MG63 (cell line): ENCODE data around the gene LRP10. TPM values are rescaled to one million over a fixed set of nuclear protein-coding genes. Genes with fewer than 3 reads are reported as not detected.
"Not testable (repeated sequence)": the region's sequence is repeated elsewhere in the genome, so short reads cannot be mapped to it uniquely, and the experiment has no call there.

Experiments used
- DNase-seq: peaks from one replicate; pipeline ENCODE4 v3.0.0-alpha.2; 2020
- H3K27me3 ChIP-seq: fragments of 250-450 bp; sonication (Bioruptor Pico); 2 replicates; pipeline ENCODE4 v1.5.1; 2020; ENCODE audit warnings: mild to moderate bottlenecking, moderate library complexity
- H3K36me3 ChIP-seq: fragments of 250-450 bp; sonication (Bioruptor Pico); 2 replicates; pipeline ENCODE4 v1.5.1; 2020; ENCODE audit warnings: mild to moderate bottlenecking, moderate library complexity
- H3K4me3 ChIP-seq: fragments of 250-450 bp; sonication (Bioruptor Pico); 2 replicates; pipeline ENCODE4 v1.5.1; 2020; ENCODE audit warnings: mild to moderate bottlenecking, moderate library complexity
- H3K9me3 ChIP-seq: fragments of 250-450 bp; sonication (Bioruptor Pico); 2 replicates; pipeline ENCODE4 v1.5.1; 2020; ENCODE audit warnings: mild to moderate bottlenecking, moderate library complexity
- total RNA-seq: library from RNA; depleted of rRNA; stranded (reverse); fragments of >200 nt; shearing (Covaris generic); gene quantifications from 2 replicates; pipeline ENCODE4 v1.2.3, GENCODE V29; 2014; ENCODE audit warnings: low replicate concordance; rRNA removed

LRP10 gene, protein sequence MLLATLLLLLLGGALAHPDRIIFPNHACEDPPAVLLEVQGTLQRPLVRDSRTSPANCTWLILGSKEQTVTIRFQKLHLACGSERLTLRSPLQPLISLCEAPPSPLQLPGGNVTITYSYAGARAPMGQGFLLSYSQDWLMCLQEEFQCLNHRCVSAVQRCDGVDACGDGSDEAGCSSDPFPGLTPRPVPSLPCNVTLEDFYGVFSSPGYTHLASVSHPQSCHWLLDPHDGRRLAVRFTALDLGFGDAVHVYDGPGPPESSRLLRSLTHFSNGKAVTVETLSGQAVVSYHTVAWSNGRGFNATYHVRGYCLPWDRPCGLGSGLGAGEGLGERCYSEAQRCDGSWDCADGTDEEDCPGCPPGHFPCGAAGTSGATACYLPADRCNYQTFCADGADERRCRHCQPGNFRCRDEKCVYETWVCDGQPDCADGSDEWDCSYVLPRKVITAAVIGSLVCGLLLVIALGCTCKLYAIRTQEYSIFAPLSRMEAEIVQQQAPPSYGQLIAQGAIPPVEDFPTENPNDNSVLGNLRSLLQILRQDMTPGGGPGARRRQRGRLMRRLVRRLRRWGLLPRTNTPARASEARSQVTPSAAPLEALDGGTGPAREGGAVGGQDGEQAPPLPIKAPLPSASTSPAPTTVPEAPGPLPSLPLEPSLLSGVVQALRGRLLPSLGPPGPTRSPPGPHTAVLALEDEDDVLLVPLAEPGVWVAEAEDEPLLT
- total RNA-seq, result 6.4 and 21.9 TPM in 2 replicates

DNA sequence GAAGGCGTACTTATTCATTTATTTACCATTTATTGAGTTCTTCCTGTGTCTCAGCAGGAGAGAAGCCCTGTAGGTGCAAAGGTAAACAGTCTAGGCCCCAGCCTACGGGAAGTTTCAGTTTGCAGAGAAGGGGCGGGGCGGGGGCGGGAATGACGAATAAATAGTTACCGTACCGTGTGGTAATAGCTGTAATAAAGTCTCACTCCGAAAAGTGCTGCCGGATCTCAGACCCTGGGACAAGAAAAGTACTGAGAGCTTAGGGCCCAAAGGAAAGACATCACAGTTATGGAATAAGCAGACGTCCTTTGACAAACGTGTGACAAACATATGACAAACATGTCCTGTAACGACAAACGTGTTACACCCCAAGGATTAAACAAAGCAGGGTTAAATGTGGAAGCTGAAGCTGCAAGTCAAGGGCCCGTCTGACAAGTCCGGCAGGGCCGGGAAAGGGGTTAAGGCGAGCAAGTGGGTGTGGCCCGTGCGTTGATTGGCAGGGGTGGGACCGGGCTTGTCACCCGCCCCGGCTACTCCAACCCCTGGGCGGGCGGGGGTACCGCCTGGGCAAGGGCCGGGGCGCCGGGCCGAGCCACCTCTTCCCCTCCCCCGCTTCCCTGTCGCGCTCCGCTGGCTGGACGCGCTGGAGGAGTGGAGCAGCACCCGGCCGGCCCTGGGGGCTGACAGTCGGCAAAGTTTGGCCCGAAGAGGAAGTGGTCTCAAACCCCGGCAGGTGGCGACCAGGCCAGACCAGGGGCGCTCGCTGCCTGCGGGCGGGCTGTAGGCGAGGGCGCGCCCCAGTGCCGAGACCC, at the start of gene LRP10:
TSS of gene LRP10 (plus strand) at position 517 of the 809 bp plus-strand sequence. CDS start 564 bp downstream, outside the sequence.
- Histone ChIP-seq H3K4me3 (peak within 1 kb of the TSS; percentile 81), H3K36me3 (peaks cover 16% of the 10 kb centered on the region), H3K27me3 (no peaks in the 10 kb centered on the region), H3K9me3 (no peaks in the 10 kb centered on the region)
- peak; percentile 90 for DNase-seq

- Histone ChIP-seq H3K9me3 (no peaks in the 10 kb centered on the region), H3K36me3 (no peaks in the 10 kb centered on the region), H3K4me3 (no peak overlapping the region), H3K27me3 (no peaks in the 10 kb centered on the region)
- no peak for DNase-seq
Observed at GRCh38 chr14:22822016-22822570, 49.4 kb upstream of the LRP10 start.

DNA sequence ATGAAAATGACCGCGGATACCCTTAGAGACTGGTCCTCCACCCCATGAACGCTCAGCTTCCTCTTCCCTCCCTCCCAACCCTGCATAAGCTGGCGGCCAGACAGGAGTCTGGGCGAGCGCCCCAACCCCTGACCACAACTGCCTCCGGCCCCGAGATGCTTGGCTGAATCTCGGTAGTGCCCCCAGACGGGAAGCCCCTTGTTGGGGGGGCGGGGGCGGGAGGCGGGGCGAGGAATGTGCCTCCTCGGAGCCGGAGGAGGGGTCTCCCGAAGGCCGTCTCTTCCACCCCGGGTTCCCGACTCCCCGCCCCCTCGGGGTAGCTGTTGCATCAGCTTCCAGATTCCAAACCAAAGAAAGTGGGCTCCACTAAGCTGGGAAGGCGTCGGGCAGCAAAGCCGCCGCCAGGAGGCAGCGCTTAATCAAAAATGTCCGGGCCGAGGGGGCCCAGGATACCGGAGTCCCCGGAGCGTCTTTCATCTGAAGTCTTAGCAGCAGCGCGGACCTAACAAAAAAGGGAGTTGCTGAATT, 48.9 kb upstream of the LRP10 start:
- DNase-seq, result peak; percentile 79
- no peaks in the 10 kb centered on the region for H3K27me3 ChIP-seq
- H3K36me3 ChIP-seq, result no peaks in the 10 kb centered on the region
- H3K4me3 ChIP-seq, result no peak overlapping the region
- H3K9me3 ChIP-seq, result no peaks in the 10 kb centered on the region

DNA sequence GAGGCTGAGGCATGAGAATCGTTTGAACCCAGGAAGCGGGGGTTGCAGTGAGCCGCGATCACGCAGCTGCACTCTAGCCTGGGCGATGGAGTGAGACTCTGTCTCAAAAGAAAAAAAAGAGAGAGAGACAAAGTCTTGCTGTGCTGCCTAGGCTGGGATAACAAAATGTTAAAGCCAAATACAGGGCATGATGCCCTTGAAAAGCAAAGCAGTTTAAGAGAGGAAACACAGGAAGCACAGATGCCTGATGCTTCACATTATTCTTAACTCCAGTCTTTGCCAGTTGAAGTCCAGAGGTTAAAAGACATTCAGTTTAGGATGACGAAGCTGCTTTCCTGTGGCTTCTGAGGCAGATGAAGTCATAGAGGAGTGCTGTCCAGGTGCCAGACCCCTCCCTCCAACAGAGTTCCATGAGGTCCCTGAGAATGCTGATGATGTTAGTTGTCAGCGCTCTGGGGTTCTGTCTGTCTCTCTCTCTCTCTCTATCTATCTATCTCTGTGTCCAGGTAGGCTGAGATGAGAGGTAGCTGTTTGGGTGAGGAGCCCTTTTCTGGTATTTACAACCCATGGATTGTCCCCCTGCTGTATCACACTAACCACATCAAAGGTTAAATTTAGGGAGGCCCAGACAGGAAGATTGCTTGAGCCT, 46.7 kb upstream of the LRP10 start:
- peak; percentile 84 for DNase-seq
- no peaks in the 10 kb centered on the region for H3K9me3 ChIP-seq
- H3K27me3 ChIP-seq, result no peaks in the 10 kb centered on the region
- no peaks in the 10 kb centered on the region for H3K36me3 ChIP-seq
- H3K4me3 ChIP-seq, result no peak overlapping the region

GRCh38 chr14:22829076-22829660, 42.4 kb upstream of the LRP10 start:
- H3K4me3 ChIP-seq, result peak overlapping the region; percentile 83

DNA sequence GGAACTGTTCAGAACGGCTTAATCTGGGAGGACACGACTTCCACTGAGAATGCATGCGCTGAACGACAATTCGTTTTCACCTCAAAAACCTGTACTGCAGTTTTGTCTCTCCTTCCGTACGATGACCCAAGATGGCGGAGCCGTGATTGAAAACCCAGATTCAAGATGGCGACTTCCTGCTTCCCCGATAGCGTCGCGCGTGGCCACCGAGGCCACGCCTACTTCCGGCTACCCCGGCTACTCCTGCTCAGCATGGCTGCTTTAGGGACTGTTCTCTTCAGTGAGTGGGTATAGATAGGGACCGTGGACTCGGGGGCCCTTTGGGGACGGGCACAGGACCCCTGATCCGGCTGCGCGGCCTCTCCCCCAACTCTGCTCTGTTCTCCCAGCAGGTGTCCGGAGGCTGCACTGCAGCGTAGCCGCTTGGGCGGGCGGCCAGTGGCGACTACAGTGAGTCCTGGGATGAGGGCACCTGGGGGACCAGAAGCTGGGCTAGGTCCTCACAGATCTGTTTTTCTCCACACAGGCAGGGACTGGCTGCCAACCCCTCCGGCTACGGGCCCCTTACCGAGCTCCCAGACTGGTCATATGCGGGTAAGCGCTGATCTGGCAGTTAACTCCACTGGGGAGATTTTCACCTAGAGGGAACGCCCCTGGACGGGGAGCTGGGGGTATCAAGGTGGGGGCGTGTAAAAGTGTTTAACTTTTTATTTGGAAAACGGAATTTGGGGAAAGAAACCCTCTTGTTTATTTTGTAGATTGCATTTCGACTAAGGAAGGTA, 41.7 kb upstream of the LRP10 start, which contains the start of gene MRPL52:
TSS of gene MRPL52 (plus strand) at position 227 of the 782 bp plus-strand sequence. CDS start at position 253, 26 bp downstream.
- Histone ChIP-seq H3K4me3 (peak within 1 kb of the TSS; percentile 83), H3K27me3 (no peaks in the 10 kb centered on the region), H3K9me3 (no peaks in the 10 kb centered on the region), H3K36me3 (peaks cover 14% of the 10 kb centered on the region)
- peak; percentile 78 for DNase-seq

More at GRCh38 chr14:22829076-22829660, 42.4 kb upstream of the LRP10 start:
- not testable (repeated sequence) for H3K9me3 ChIP-seq, DNase-seq, H3K27me3 ChIP-seq
- peaks cover 12% of the 10 kb centered on the region for H3K36me3 ChIP-seq

- DNase-seq, result no peak
- Histone ChIP-seq H3K36me3 (peaks cover 14% of the 10 kb centered on the region), H3K4me3 (peak overlapping the region; percentile 83), H3K27me3 (no peaks in the 10 kb centered on the region), H3K9me3 (no peaks in the 10 kb centered on the region)
Observed at GRCh38 chr14:22830443-22831010, 41.0 kb upstream of the LRP10 start.

GRCh38 chr14:22835505-22835904, 36.0 kb upstream of the LRP10 start:
- no peak for DNase-seq
- Histone ChIP-seq H3K9me3 (no peaks in the 10 kb centered on the region), H3K4me3 (no peak overlapping the region; the same call in 1 of the 2 replicates), H3K36me3 (peaks cover 35% of the 10 kb centered on the region), H3K27me3 (no peaks in the 10 kb centered on the region)

GRCh38 chr14:22836301-22837113, 35.0 kb upstream of the LRP10 start, which contains the start of gene MMP14:
Gene MMP14, plus strand, starts transcription at chr14:22836585. Its CDS starts 233 bp downstream, at chr14:22836818.
- Histone ChIP-seq H3K9me3 (no peaks in the 10 kb centered on the region), H3K27me3 (no peaks in the 10 kb centered on the region), H3K4me3 (peak within 1 kb of the TSS; percentile 80), H3K36me3 (peaks cover 41% of the 10 kb centered on the region)
- DNase-seq, result peak; percentile 80

DNA sequence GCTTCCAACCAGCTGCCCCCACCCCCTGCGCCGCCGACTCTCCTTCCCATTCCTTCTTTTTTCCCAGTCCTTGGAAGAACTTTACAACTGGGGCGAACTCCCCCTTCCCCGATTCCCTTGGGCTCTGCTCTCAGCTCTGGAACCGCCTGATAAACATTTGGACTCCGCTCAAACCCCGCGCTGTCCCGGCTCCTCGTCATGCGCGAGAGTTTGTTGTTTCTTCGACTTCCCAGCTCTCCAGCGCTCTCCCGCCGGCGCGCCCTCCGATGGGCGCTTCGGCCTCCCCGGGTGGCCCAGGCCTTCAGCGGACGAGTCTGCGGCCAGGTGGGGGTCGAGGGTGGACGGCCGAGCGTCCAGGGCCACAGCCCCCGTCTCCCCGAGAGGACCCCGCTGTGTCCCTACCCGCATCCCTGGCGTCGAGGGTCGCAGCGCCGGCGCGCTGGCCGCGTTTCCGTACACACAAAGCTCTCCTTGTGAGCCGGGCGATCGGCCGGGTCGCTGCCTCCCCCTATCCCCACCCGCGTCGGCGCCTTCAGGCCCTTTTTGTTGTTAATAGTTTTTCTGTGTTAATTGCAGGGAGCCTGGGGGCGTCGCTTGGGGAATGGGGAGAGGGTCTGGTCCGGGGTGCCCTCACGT, 34.3 kb upstream of the LRP10 start:
- Histone ChIP-seq H3K36me3 (peaks cover 46% of the 10 kb centered on the region), H3K9me3 (no peaks in the 10 kb centered on the region), H3K4me3 (peak overlapping the region; percentile 80), H3K27me3 (no peaks in the 10 kb centered on the region)
- DNase-seq, result peak; percentile 52

- Histone ChIP-seq H3K27me3 (no peaks in the 10 kb centered on the region), H3K36me3 (peaks cover 53% of the 10 kb centered on the region), H3K4me3 (peak overlapping the region; percentile 80), H3K9me3 (no peaks in the 10 kb centered on the region)
- peak; percentile 56 for DNase-seq
Observed at GRCh38 chr14:22837750-22838538, 33.6 kb upstream of the LRP10 start.

DNA sequence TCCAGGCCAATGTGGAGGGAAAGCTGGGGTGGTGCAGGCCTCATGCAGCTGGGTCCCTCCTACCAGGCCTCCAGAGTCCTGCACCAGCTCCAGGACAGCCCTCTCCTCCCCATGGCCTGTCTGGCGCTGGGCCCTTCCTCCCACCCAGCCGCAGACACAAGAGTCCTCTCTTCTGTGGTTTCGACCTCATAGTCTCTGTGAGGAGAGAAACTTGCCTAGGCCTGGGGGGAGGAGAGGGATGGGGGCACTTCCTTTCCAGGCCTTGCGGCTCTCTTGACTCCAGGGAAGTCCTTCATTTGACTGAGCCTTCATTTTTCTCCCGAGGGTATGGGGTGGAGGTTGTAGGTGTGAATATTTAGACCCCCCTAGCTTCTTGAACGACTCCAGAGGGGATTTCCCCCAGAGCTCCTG, 32.9 kb upstream of the LRP10 start:
- peaks cover 51% of the 10 kb centered on the region for H3K36me3 ChIP-seq
- H3K4me3 ChIP-seq, result peak overlapping the region; percentile 80
- DNase-seq, result peak; percentile 28

More for the DNA sequence above, 32.9 kb upstream of the LRP10 start:
- no peaks in the 10 kb centered on the region for H3K9me3 ChIP-seq
- no peaks in the 10 kb centered on the region for H3K27me3 ChIP-seq
